GM19043 (cell line): ENCODE results near the gene TGFBR2.

Experiments
- ATAC-seq: cut with Tn5 transposase; IDR thresholded peaks from one replicate; pipeline ENCODE4 v1.9.1; 2021; ENCODE audit warnings: low read depth; ENCODE audit not compliant: unreplicated experiment

Gene TGFBR2

GRCh38 chr3:30708472-30708871 is 102.1 kb downstream of the TGFBR2 start:
- ATAC-seq = no peak

GRCh38 chr3:30710017-30710416 is 103.6 kb downstream of the TGFBR2 start:
- ATAC-seq = no peak

GRCh38 chr3:30711151-30711550 is 104.8 kb downstream of the TGFBR2 start:
- ATAC-seq = no peak

DNA sequence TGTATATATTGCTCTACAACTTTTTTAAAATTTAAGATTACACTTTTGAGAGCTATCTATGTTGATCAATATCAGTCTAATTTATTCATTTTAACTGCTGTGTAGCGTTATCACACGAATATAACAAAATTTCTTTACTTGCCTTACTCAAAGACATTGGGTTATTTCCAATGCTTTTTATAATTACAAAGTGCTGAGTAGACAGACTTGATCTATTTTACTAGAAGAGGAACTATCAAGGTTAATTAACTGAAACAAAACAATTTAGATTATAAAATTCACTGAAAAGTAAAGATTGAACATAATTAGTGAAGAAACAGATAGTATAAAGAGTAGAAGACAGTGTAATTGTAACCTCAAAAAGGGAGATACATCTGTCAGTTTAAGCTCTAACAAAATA is 105.5 kb downstream of the TGFBR2 start:
- ATAC-seq = no peak

GRCh38 chr3:30712991-30713390 is 106.6 kb downstream of the TGFBR2 start:
- ATAC-seq = no peak

DNA sequence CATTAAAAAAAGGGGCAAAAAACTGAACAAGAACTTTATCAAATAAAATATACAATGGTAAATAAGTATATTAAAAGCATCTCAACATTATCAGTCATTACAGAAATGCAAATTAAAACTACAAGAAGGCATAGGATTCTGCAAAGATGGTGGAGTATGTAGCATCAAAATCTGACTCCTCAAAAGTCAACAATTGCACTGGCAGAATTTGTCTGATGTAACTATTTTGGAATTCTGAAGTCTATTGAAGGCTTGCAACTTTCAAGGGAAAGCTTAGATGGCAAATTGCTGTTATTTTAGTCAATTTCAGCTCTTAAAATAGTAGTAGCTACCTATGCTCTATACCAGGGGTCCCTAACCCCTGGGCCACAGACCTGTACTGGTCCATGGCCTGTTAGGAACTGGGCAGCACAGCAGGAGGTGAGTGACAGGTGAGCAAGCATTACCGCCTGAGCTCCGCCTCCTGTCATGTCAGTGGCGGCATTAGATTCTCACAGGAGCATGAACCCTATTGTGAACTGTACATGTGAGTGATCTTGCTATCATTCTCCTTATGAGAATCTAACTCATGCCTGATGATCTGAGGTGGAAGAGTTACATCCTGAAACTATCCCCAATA is 107.6 kb downstream of the TGFBR2 start:
- ATAC-seq = no peak

GRCh38 chr3:30719536-30719935 is 113.1 kb downstream of the TGFBR2 start:
- no peak for ATAC-seq

DNA sequence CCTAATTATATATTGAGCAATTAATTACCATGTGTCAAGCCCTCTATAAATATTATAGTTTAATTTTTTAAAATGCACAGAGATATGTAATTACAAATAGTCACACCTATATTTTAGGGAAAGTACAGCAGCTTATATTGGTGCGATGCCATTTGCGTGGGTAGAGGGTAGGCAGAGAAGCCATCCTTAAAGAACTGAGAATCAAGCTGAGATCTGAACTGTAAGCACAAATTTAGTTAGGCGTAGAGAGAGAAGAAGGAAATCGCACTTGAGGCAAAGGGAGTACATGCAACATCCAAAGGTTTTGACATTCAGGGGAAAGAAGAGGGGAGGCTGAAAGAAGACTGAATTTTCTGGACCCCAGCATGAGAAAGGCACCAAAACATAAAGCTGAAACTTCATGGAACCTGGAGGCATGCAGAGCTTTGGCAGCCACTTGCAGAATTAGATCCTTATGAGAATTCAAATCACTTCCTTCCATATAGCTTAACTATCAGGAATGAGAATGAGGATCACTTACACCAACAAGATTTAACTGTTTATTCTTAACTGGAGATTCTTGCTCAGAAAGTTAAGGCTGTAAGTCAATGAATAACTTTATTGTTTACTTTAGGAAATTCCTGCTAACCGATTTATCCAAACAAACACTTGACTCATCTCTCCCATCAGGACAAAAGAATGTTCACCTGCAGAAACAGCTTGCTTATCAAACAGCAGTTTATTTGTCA is 114.3 kb downstream of the TGFBR2 start:
- no peak for ATAC-seq

DNA sequence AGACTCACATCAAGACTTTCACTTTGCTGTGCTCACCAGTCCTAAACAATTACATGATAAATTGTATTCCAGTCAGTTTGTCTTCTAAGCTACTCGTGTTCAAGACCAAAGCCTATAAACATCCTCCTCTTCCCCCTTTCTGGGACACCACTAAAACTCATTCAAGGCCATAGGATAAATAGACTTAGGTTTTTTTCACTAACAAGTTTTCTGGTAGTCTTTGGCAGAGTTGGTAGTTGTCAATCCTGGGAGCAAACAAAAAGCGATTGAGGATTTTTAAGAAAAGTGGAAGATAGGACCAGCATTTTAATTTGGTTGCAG is 114.9 kb downstream of the TGFBR2 start:
- ATAC-seq = no peak

- no peak for ATAC-seq
These were observed 116.8 kb downstream of the TGFBR2 start for GRCh38 chr3:30723211-30723610.

GRCh38 chr3:30724863-30725262 is 118.5 kb downstream of the TGFBR2 start:
- ATAC-seq = no peak

GRCh38 chr3:30728143-30728542 is 121.7 kb downstream of the TGFBR2 start:
- ATAC-seq = no peak

GRCh38 chr3:30729512-30729911 is 123.1 kb downstream of the TGFBR2 start:
- ATAC-seq = no peak

DNA sequence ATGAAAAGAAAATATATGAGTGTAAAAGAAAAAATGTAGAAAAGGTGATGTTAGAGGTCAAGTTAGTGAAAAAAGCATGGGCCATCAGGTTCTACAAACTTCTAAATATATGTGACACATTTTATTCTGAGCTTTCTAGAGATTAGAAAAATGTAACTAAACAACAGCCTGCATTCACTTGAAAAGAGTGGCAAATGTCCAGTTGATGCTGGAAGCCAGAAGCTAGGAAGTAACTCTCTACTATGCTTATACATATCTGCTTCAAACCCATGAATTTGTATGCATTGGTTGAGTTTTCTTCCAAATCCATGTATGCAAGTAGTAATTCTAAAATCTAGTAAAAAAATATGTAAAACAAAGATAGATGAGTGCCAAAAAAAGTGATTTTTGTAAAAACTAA is 123.5 kb downstream of the TGFBR2 start:
- ATAC-seq = no peak

DNA sequence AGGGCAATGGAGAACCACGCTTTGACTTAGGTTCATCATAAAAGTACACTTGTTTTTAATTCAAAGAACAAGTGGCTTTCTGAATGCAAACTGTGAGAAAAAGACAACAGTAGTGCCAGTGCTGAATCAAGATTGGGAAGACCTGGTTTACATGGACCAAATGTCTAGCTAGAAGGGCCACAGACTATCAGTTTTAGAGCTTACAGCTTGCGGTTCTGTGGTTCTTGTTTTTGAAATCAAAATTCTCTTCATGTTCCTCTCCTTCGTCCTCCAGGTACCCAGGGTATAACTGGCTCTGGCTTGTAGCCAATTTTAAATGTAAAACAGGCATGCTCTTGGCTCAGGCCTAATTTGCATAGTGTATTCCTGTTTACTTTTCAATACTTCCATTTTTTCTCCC is 124.6 kb downstream of the TGFBR2 start:
- ATAC-seq = no peak

- ATAC-seq = no peak
These were observed 126.8 kb downstream of the TGFBR2 start for GRCh38 chr3:30733209-30733608.

GRCh38 chr3:30733696-30734095 is 127.3 kb downstream of the TGFBR2 start:
- no peak for ATAC-seq

DNA sequence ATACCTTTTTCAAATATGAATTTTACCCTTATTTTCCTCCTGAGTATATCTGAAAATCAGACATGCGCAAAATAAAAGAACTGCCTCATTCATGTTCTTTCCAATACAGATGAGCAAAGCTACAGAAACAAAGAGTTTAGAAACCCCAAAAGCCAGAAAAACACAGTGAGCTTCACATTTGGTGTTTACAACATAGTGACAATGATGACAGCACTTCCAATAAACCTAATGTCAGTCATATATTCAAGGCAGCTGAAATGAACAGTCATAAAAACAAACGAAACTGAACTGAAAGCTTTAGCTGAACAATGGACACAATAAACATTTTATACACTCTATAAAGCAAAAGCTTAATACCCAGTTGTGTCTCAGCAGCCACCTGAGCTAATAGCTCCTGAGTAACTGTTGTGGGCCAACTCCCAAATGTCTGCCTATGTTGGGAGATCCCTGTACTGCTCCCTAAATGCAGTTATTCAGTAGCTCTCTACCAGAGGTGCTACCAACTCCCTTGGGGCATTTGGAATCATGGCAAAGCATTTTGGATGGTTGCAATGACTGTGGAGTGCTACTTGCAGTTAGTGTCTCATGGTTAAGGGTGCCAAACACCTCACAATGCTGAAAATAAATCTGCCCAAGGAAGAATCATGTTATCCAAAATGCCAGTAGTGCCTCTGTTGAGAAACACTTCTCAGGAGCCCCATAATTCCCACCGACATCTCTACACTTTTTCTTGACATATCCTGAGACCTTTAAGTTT is 131.5 kb downstream of the TGFBR2 start:
- ATAC-seq = no peak

DNA sequence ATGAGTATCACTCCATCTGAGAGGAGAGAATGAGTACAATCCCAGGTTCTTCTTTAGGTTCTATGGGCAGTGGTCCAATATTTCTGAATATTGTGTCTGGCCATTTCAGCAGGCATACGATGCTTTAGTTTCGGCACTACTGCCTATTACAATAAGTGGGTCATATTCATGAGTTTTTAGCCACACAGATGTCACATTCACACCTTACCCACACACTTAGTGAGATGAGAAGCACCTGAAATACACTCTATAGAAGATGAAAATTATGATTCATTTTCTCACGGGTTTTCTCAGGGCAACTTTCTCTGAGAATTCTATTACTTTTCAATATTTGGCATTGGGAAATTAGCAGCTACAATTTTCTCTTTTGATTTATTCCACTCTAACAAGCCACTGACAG is 132.2 kb downstream of the TGFBR2 start:
- ATAC-seq = no peak

DNA sequence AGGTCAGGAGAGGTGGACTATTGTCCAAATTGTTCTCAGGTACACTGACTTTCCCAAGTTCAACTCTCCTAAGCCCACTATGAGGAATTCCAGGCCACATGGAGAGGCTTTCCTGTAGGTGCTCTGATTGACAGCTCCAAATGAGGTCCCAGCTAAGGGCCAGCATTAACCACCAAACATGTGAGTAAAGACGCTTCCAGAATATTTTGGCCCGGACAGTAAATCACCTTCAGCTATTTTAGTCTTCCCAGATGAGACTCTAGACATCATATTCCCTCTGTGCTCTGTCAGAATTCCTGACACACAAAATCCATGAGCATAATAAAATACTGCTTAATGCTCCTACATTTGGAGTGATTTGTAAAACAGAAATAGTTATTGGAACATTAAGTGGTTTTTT is 135.5 kb downstream of the TGFBR2 start:
- no peak for ATAC-seq

DNA sequence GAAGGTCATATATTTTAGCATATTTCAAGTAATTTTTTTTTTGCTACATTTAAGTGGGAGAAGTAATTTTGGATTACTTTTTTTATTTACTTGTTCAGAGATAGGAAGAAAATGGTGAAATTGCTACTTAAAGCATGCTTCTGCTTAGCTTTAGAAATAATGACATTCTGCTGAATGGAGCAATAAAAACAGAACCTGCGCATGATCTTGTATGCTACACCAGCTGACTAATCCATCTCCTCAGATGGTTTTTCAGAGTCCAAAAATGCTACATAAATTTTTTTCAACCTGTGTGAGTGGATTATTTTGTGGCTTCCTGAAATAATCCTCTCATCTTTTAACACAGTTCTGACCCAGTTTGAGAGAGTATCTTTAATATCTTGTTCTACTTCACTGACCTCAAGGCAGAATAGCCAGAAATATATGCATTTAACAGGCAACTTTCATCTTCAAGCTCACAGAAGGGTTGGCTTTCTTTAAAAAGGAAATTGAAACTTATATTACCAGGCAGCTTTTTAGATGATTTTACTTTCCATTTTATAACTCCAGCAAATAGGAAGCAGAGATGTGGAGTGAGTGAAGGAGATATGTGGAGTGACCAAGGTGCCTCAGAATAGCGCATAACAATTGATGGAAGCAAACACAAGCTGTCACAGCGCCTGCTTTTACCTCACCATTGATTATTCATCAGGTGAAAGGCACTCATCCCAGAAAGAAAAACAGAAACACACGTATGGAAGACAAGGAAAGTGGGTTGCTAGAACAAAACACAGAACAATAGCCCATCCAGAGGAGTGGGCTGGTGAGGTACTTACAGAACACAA is 136.6 kb downstream of the TGFBR2 start:
- no peak for ATAC-seq
